Gastrocnemius medialis (tissue), 4 donors: ENCODE data around the gene FAM168A.

Experiments
- CTCF ChIP-seq, 5 experiments: fragments of 450-650 bp in 3 of 5; fragments of 200-600 bp in 2 of 5; sonication (generic) in 2 of 5; IDR thresholded peaks in 4 of 5; conservative IDR thresholded peaks in 1 of 5; 1 replicate in 4 of 5; 2 replicates in 1 of 5; pipeline ENCODE4 v1.5.1; 2016 to 2019; ENCODE audit warnings: antibody characterized with exemption in 5 of 5, mild to moderate bottlenecking in 3 of 5, moderate library complexity in 3 of 5
- POLR2A ChIP-seq, 2 donors: fragments of 450-650 bp; IDR thresholded peaks; one replicate each; pipeline ENCODE4 v1.6.1; 2017; ENCODE audit warnings: antibody characterized with exemption in 2 of 2, mild to moderate bottlenecking in 2 of 2, moderate library complexity in 2 of 2

DNA sequence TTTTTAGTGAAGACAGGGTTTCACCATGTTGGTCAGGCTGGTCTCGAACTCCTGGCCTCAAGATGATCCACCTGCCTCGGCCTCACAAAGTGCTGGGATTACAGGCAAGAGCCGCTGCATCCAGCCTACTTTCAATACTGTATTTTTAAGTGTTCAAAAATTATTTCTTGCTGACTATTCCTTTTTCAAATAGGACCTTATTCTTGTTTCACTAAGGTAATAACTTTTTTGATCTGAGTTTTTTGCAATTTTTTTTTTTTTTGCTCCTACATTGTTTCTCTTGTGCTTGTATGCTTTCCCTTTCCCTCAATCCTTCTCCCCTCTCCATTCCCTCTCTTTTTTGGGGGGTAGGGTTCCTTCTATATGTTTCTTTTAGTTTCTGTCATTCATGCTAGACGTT is 73.1 kb downstream of the FAM168A start:
- TF ChIP-seq CTCF (IDR thresholded peaks at IDR 0.05 in 4 of 5, conservative IDR thresholded peaks at IDR 0.05 in 1 of 5), result no peak
- no peak for TF ChIP-seq POLR2A (IDR thresholded peaks at IDR 0.05)
